HEK293T (cell line): ENCODE results near the gene NOS3.

ENCODE experiments used
- CTCF ChIA-PET: fragments of 350-600 bp; formaldehyde crosslinking; extraction: SDS; loops from one replicate; lab custom pipeline; 2021; ENCODE audit warnings: antibody characterized with exemption, inconsistent platforms; lab: Yijun Ruan, JAX
- POLR2A ChIA-PET: fragments of 350-600 bp; formaldehyde crosslinking; extraction: SDS; loops from one replicate; lab custom pipeline; 2020; ENCODE audit warnings: antibody characterized with exemption, inconsistent platforms; lab: Yijun Ruan, JAX
- DNase-seq: peaks from one replicate; pipeline ENCODE4 v3.0.0; 2012; ENCODE audit warnings: mixed read lengths; ENCODE audit errors: extremely low spot score
- ARNT ChIP-seq: fragments of 450-650 bp; IDR thresholded peaks from 2 replicates; pipeline ENCODE4 v1.6.1; 2017; ENCODE audit warnings: mild to moderate bottlenecking
- CTBP1 ChIP-seq: fragments of 450-650 bp; IDR thresholded peaks from 2 replicates; pipeline ENCODE4 v1.6.1; 2016; ENCODE audit warnings: borderline replicate concordance
- ELF4 ChIP-seq: fragments of 450-650 bp; IDR thresholded peaks from 2 replicates; pipeline ENCODE4 v1.6.1; 2017; ENCODE audit warnings: antibody characterized with exemption
- FOXA1 ChIP-seq: fragments of 450-650 bp; IDR thresholded peaks from 2 replicates; pipeline ENCODE4 v1.6.1; 2016; ENCODE audit warnings: mild to moderate bottlenecking
- FOXK2 ChIP-seq: fragments of 450-650 bp; IDR thresholded peaks from 2 replicates; pipeline ENCODE4 v1.6.1; 2016; ENCODE audit warnings: mild to moderate bottlenecking
- FOXM1 ChIP-seq: fragments of 450-650 bp; IDR thresholded peaks from 2 replicates; pipeline ENCODE4 v1.6.1; 2017; ENCODE audit warnings: mild to moderate bottlenecking, borderline replicate concordance
- HDGF ChIP-seq: fragments of 450-650 bp; IDR thresholded peaks from 2 replicates; pipeline ENCODE4 v1.6.1; 2017; ENCODE audit warnings: antibody characterized with exemption, borderline replicate concordance
- L3MBTL2 ChIP-seq: fragments of 450-650 bp; conservative IDR thresholded peaks from 2 replicates; pipeline ENCODE4 v1.6.1; 2016; ENCODE audit warnings: mild to moderate bottlenecking
- LEF1 ChIP-seq: fragments of 450-650 bp; IDR thresholded peaks from 2 replicates; pipeline ENCODE4 v1.6.1; 2017; ENCODE audit warnings: mild to moderate bottlenecking, borderline replicate concordance
- NFRKB ChIP-seq: fragments of 450-650 bp; IDR thresholded peaks from 2 replicates; pipeline ENCODE4 v1.6.1; 2016; ENCODE audit warnings: mild to moderate bottlenecking, moderate library complexity
- SP1 ChIP-seq: fragments of 450-650 bp; IDR thresholded peaks from 2 replicates; pipeline ENCODE4 v1.6.1; 2017
- SUZ12 ChIP-seq: fragments of 450-650 bp; IDR thresholded peaks from 2 replicates; pipeline ENCODE4 v1.6.1; 2016; ENCODE audit warnings: mild to moderate bottlenecking
- TARDBP ChIP-seq: fragments of 450-650 bp; IDR thresholded peaks from 2 replicates; pipeline ENCODE4 v1.6.1; 2016
- ZNF384 ChIP-seq: fragments of 450-650 bp; IDR thresholded peaks from 2 replicates; pipeline ENCODE4 v1.6.1; 2016
- TF ChIP-seq, protein P1 (sequence below): fragments of 450-650 bp; IDR thresholded peaks from 2 replicates; pipeline ENCODE4 v1.6.1; 2016

NOS3 gene

DNA sequence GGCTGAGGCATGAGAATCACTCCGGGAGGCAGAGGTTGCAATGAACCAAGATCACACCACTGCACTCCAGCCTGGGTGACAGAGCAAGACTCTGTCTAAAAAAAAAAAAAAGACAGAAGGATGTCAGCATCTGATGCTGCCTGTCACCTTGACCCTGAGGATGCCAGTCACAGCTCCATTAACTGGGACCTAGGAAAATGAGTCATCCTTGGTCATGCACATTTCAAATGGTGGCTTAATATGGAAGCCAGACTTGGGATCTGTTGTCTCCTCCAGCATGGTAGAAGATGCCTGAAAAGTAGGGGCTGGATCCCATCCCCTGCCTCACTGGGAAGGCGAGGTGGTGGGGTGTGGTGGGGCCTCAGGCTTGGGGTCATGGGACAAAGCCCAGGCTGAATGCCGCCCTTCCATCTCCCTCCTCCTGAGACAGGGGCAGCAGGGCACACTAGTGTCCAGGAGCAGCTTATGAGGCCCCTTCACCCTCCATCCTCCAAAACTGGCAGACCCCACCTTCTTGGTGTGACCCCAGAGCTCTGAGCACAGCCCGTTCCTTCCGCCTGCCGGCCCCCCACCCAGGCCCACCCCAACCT is 1.3 kb downstream of the NOS3 start:
- ChIA-PET CTCF (interaction anchor here (0.7 to 1.3 kb wide), 2 partner anchors 29 to 63 kb away, joined by 3 to 4 read pairs; no protein-coding TSS in a partner anchor), POLR2A (no interaction called here)

DNA sequence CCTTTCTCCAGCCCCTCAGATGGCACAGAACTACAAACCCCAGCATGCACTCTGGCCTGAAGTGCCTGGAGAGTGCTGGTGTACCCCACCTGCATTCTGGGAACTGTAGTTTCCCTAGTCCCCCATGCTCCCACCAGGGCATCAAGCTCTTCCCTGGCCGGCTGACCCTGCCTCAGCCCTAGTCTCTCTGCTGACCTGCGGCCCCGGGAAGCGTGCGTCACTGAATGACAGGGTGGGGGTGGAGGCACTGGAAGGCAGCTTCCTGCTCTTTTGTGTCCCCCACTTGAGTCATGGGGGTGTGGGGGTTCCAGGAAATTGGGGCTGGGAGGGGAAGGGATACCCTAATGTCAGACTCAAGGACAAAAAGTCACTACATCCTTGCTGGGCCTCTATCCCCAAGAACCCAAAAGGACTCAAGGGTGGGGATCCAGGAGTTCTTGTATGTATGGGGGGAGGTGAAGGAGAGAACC is 2.1 kb downstream of the NOS3 start:
- ChIA-PET POLR2A (no interaction called here), CTCF (interaction anchor here (0.7 to 1.5 kb wide), 3 partner anchors 30 to 95 kb away, joined by 3 to 5 read pairs (median 4); no protein-coding TSS in a partner anchor)
- no peak for TF ChIP-seq SP1
- TF ChIP-seq SUZ12: peak; percentile 92
- TF ChIP-seq FOXK2: no peak
- TF ChIP-seq LEF1: no peak
- TF ChIP-seq L3MBTL2: peak; percentile 72
- peak; percentile 80 for DNase-seq

More for the DNA sequence above, 1.3 kb downstream of the NOS3 start:
- DNase-seq: no peak
- no peak for TF ChIP-seq ARNT
- TF ChIP-seq CTBP1: no peak
- TF ChIP-seq, protein P1, sequence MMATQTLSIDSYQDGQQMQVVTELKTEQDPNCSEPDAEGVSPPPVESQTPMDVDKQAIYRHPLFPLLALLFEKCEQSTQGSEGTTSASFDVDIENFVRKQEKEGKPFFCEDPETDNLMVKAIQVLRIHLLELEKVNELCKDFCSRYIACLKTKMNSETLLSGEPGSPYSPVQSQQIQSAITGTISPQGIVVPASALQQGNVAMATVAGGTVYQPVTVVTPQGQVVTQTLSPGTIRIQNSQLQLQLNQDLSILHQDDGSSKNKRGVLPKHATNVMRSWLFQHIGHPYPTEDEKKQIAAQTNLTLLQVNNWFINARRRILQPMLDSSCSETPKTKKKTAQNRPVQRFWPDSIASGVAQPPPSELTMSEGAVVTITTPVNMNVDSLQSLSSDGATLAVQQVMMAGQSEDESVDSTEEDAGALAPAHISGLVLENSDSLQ: no peak
- TF ChIP-seq NFRKB: no peak
- TF ChIP-seq ELF4: no peak

DNA sequence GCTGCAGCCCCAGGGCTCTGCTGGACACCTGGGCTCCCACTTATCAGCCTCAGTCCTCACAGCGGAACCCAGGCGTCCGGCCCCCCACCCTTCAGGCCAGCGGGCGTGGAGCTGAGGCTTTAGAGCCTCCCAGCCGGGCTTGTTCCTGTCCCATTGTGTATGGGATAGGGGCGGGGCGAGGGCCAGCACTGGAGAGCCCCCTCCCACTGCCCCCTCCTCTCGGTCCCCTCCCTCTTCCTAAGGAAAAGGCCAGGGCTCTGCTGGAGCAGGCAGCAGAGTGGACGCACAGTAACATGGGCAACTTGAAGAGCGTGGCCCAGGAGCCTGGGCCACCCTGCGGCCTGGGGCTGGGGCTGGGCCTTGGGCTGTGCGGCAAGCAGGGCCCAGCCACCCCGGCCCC is 2.7 kb downstream of the NOS3 start:
- CTCF ChIA-PET: interaction anchor here (1.5 kb wide), 1 partner anchor 95 kb away, joined by 5 read pairs; no protein-coding TSS in a partner anchor
- POLR2A ChIA-PET: no interaction called here
- DNase-seq: no peak
- TF ChIP-seq, protein P1: no peak
- TF ChIP-seq FOXK2 (no peak), ARNT (no peak), FOXM1 (no peak), ZNF384 (no peak), TARDBP (no peak), SP1 (no peak), CTBP1 (no peak), NFRKB (no peak), LEF1 (no peak), ELF4 (no peak), FOXA1 (no peak), HDGF (no peak), L3MBTL2 (no peak)

DNA sequence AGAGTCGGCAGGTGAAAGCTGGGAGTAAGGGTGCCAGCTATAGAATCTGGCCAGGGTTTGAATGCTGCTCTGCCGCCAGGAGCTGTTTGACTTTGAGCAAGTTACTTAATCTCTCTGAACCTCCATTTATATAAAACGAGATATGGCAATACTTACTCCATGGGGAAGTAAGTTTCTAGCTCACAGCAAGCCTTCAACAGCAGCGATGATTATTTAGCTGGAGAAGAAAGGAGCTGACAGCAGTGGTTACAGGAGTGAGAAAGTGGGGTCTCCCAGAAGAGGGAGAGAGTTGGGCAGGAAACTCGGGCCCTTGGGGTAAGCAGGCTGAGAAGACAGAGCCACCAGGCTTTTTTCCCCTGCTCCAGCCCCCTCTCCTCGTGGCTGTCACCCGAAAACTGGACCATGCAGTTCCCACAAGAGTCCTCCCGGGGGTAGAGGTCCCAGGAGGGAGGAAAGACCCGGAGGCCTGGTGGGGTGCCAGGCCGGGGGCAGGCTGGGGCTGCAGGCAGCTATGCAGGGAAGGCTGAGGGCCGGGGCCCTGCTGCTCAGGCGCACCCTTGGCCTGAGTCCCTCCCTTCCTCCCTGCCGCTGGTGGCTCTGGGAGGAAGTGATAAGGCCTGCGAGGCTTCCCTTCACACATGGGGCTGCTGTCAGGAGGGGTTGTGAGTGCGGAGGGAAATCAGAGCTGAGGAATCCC is 3.5 kb downstream of the NOS3 start:
- no peak for TF ChIP-seq FOXM1
- TF ChIP-seq ZNF384: no peak
- TF ChIP-seq FOXA1: no peak
- TF ChIP-seq NFRKB: no peak
- TF ChIP-seq LEF1: no peak
- TF ChIP-seq, protein P1: no peak
- TF ChIP-seq ELF4: no peak
- no peak for TF ChIP-seq FOXK2
- ChIA-PET POLR2A (interaction anchor here (0.8 to 0.9 kb wide), 2 partner anchors 14 to 15 kb away, joined by 3 to 4 read pairs; no protein-coding TSS in a partner anchor), CTCF (interaction anchor here (0.6 to 1.5 kb wide), 2 partner anchors 30 to 96 kb away, joined by 3 to 5 read pairs; no protein-coding TSS in a partner anchor)
- DNase-seq: no peak

DNA sequence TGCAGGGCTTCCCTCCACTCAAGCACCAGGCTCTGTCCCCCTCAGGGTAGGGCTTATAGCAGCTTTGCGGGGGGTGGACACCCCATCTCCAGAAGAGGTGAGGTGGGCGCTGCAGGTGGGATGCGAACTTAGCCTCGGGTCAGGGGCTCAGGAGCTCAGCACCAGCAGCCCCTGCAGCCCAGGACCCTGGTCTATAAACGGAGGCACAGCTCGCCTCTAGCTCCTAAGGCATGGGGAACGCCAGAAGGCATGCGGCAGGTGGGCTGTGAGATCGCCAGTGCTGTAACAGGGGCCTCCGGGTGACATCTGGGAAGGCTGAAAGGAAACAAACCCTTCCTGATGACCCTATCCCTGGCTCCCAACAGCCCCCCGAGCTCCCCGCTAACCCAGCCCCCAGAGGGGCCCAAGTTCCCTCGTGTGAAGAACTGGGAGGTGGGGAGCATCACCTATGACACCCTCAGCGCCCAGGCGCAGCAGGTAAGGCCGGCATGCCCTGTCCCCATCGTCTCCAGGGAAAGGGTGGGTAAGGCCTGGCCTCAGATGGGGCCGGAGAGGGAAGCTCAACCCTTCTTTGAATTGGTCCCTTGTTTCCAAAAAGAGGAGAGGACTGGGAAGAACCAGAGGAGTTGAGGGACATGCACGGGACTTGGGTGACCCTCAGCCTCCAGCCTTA is 4.2 kb downstream of the NOS3 start:
- TF ChIP-seq SUZ12: no peak
- TF ChIP-seq FOXK2: no peak
- TF ChIP-seq SP1: no peak
- POLR2A ChIA-PET: interaction anchor here (0.8 to 0.9 kb wide), 2 partner anchors 15 to 16 kb away, joined by 3 to 4 read pairs; no protein-coding TSS in a partner anchor
- no peak for DNase-seq
- CTCF ChIA-PET: interaction anchor here (0.6 to 1.0 kb wide), 2 partner anchors 9 to 30 kb away, joined by 3 to 4 read pairs; no protein-coding TSS in a partner anchor

DNA sequence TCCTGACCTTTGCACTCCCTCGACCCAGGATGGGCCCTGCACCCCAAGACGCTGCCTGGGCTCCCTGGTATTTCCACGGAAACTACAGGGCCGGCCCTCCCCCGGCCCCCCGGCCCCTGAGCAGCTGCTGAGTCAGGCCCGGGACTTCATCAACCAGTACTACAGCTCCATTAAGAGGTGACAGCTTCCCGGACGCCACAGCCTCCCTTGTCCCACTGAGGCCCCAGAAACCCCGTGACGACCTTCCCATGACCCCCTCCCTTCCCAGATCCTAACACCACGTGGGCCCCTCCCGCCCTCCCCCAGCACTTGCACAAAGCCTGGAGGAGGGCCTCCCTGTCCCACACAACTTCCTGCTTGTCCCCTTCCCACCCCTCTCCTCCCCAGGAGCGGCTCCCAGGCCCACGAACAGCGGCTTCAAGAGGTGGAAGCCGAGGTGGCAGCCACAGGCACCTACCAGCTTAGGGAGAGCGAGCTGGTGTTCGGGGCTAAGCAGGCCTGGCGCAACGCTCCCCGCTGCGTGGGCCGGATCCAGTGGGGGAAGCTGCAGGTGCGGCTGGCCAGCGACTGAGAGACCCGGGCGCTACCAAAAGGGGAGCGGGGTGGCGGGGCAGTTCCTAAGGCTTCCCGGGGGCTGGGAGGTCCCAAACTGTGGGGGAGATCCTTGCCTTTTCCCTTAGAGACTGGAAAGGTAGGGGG is 5.7 kb downstream of the NOS3 start:
- POLR2A ChIA-PET: no interaction called here
- TF ChIP-seq, protein P1: no peak
- no peak for TF ChIP-seq HDGF
- TF ChIP-seq ELF4: no peak
- no peak for TF ChIP-seq L3MBTL2
- TF ChIP-seq SP1: no peak
- no peak for TF ChIP-seq TARDBP
- TF ChIP-seq FOXK2: no peak
- CTCF ChIA-PET: interaction anchor here (1.0 kb wide), 1 partner anchor 12 kb away, joined by 3 read pairs; no protein-coding TSS in a partner anchor
- DNase-seq: no peak
